CD14-positive monocyte (primary cell): ENCODE results near the gene PLET1. TPM values are rescaled to one million over a fixed set of nuclear protein-coding genes. Genes with fewer than 3 reads are reported as not detected.

ENCODE experiments used
- DNase-seq, 3 donors: peaks; one replicate each; pipeline ENCODE4 v3.0.0-alpha.2; 2011 to 2022
- H2AFZ ChIP-seq: 2 replicates; pipeline ENCODE4 v1.6.0; 2012; ENCODE audit warnings: mild to moderate bottlenecking, low read depth, low read length, inconsistent platforms; ENCODE audit not compliant: insufficient read depth, poor library complexity, severe bottlenecking
- H3K27ac ChIP-seq, 2 donors: 1 replicate in 1 of 2; 2 replicates in 1 of 2; pipeline ENCODE4 v1.5.1; 2012 to 2013; ENCODE audit warnings: low read length in 2 of 2, control low read depth in 1 of 2, inconsistent platforms in 1 of 2, low read depth in 1 of 2, mild to moderate bottlenecking in 1 of 2
- H3K27me3 ChIP-seq, 2 donors: one replicate each; pipeline versions ENCODE4 v1.6.0 to v1.6.1; 2011 to 2013; ENCODE audit warnings: low read length in 2 of 2; ENCODE audit not compliant: control insufficient read depth in 2 of 2, insufficient read depth in 2 of 2
- H3K36me3 ChIP-seq, 2 donors: replicated peaks in 1 of 2; 1 replicate in 1 of 2; 2 replicates in 1 of 2; pipeline versions ENCODE4 v1.5.1 to v1.6.1; 2012 to 2013; ENCODE audit warnings: low read length in 2 of 2, control low read depth in 1 of 2, inconsistent platforms in 1 of 2, mild to moderate bottlenecking in 1 of 2; ENCODE audit not compliant: insufficient read depth in 2 of 2, control insufficient read depth in 1 of 2
- H3K4me1 ChIP-seq, 2 donors: 1 replicate in 1 of 2; 2 replicates in 1 of 2; pipeline versions ENCODE4 v1.5.1 to v1.6.1; 2012 to 2013; ENCODE audit warnings: low read length in 2 of 2, control low read depth in 1 of 2, inconsistent platforms in 1 of 2, mild to moderate bottlenecking in 1 of 2, moderate library complexity in 1 of 2; ENCODE audit not compliant: insufficient read depth in 2 of 2, control insufficient read depth in 1 of 2
- H3K4me2 ChIP-seq: replicated peaks from 2 replicates; pipeline ENCODE3; 2012; ENCODE audit warnings: low read length, moderate library complexity, mild to moderate bottlenecking; ENCODE audit not compliant: poor library complexity, severe bottlenecking; ENCODE audit errors: extremely low read depth
- H3K4me3 ChIP-seq, 3 experiments: fragments of 200-600 bp in 1 of 3; sonication (generic) in 1 of 3; replicated peaks in 1 of 3; 1 replicate in 2 of 3; 2 replicates in 1 of 3; pipeline ENCODE4 v1.5.1; 2011 to 2013; ENCODE audit warnings: low read length in 3 of 3, mild to moderate bottlenecking in 3 of 3, control low read depth in 2 of 3, low read depth in 2 of 3, inconsistent platforms in 1 of 3, moderate library complexity in 1 of 3
- H3K79me2 ChIP-seq: 2 replicates; pipeline ENCODE4 v1.6.0; 2012; ENCODE audit warnings: mild to moderate bottlenecking, control low read depth, inconsistent platforms, low read length, moderate library complexity; ENCODE audit not compliant: insufficient read depth
- H3K9ac ChIP-seq: 2 replicates; pipeline ENCODE4 v1.6.0; 2017; ENCODE audit warnings: low read length, mild to moderate bottlenecking; ENCODE audit not compliant: insufficient read depth, poor library complexity, severe bottlenecking
- H3K9me3 ChIP-seq, 2 donors: replicated peaks in 1 of 2; 1 replicate in 1 of 2; 2 replicates in 1 of 2; pipeline versions ENCODE4 v1.5.1 to v1.6.1; 2012 to 2013; ENCODE audit warnings: low read length in 2 of 2, control low read depth in 1 of 2; ENCODE audit not compliant: control insufficient read depth in 1 of 2, insufficient read depth in 1 of 2
- H4K20me1 ChIP-seq: 2 replicates; pipeline ENCODE4 v1.6.0; 2012; ENCODE audit warnings: mild to moderate bottlenecking, low read length, control low read depth, moderate library complexity; ENCODE audit not compliant: insufficient read depth
- H3K27ac Mint-ChIP-seq, 7 donors: one replicate each; pipeline ENCODE4 v1.8.0; 2020; ENCODE audit warnings: mild to moderate bottlenecking in 7 of 7, mixed read lengths in 7 of 7, moderate library complexity in 6 of 7, inconsistent platforms in 2 of 7
- H3K27me3 Mint-ChIP-seq, 3 donors: one replicate each; pipeline ENCODE4 v1.8.0; 2021 to 2022; ENCODE audit warnings: low read depth in 3 of 3, mild to moderate bottlenecking in 3 of 3, mixed read lengths in 3 of 3, moderate library complexity in 3 of 3, inconsistent platforms in 1 of 3
- H3K36me3 Mint-ChIP-seq, 2 donors: one replicate each; pipeline ENCODE4 v1.8.0; 2020; ENCODE audit warnings: mixed read lengths in 2 of 2, inconsistent platforms in 1 of 2, mild to moderate bottlenecking in 1 of 2
- H3K4me1 Mint-ChIP-seq: one replicate; pipeline ENCODE4 v1.8.0; 2020; ENCODE audit warnings: mild to moderate bottlenecking, mixed read lengths
- H3K4me3 Mint-ChIP-seq, 2 donors: one replicate each; pipeline ENCODE4 v1.8.0; 2020; ENCODE audit warnings: mild to moderate bottlenecking in 2 of 2, mixed read lengths in 2 of 2, moderate library complexity in 1 of 2
- H3K9me3 Mint-ChIP-seq, 7 donors: one replicate each; pipeline ENCODE4 v1.8.0; 2020 to 2022; ENCODE audit warnings: mixed read lengths in 7 of 7, mild to moderate bottlenecking in 6 of 7, moderate library complexity in 6 of 7, inconsistent platforms in 2 of 7
- WGBS: methylation state at CpG from one replicate; pipeline ENCODE4 v1.1.5; 2013; ENCODE audit warnings: missing lambda C conversion rate; ENCODE audit not compliant: insufficient coverage; 5-methylcytosine and 5-hydroxymethylcytosine counted together
- intact Hi-C, 2 donors: fragments of 100-400 bp; cut with micrococcal nuclease; formaldehyde crosslinking; loops; one replicate each; pipeline versions ENCODE4 v1.15.0 to v1.15.1; 2023
- polyA plus RNA-seq, 3 donors: library from polyadenylated mRNA; depleted of rRNA in 1 of 3; unstranded in 2 of 3; stranded (reverse) in 1 of 3; fragments of 300-500 nt in 2 of 3; fragments of >200 nt in 1 of 3; fragmentation: Illumina TruSeq in 2 of 3; gene quantifications; 1 replicate in 2 of 3; 2 replicates in 1 of 3; pipeline ENCODE4 v1.2.3, GENCODE V29; 2012 to 2021
- TF ChIP-seq, protein P1 (sequence below): fragments of 200-600 bp; IDR thresholded peaks from one replicate; pipeline ENCODE4 v1.8.0; 2022; ENCODE audit warnings: antibody characterized with exemption, mild to moderate bottlenecking

The PLET1 gene
- polyA plus RNA-seq, 3 donors, result not detected

DNA sequence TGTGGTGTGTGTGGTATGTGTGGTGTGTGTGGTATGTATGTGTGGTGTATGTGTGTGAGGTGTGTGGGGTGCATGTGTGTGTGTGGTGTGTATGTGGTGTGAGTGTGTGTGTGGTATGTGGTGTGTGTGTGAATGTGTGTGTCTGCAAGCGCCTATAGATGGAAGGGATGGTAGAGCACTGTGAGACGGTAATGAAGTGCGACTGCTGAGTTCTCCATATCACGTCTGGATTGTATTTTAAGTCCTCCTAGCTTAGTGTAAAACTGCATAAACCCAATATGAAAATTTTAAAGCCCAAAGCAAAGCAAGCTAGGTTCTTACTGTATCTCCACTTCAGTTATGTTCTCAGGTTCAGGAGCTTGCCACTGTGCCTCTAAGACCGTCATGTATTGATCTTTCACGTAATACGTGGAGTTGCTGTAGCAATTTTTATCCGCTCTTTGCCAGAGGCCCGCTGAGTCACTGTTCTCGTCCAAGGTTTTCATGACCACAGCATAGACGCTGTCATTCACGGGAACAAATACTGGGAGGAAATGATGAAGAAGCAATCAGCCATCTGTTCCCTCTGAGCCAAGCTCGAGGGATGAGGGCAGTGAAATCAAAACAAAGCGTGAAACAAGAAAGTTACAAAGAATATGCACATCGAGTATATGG is 5.5 kb downstream of the PLET1 start:
- H3K27ac Mint-ChIP-seq, result no peak overlapping the region
- H3K27me3 Mint-ChIP-seq, result no peaks in the 10 kb centered on the region
- Histone ChIP-seq H3K4me1 (no peaks in the 10 kb centered on the region), H3K4me2 (no peak overlapping the region), H3K27ac (no peak overlapping the region), H3K4me3 (no peak overlapping the region), H3K36me3 (no peaks in the 10 kb centered on the region), H3K9ac (no peak overlapping the region), H3K27me3 (no peaks in the 10 kb centered on the region), H3K79me2 (no peaks in the 10 kb centered on the region), H2AFZ (no peak overlapping the region), H3K9me3 (no peaks in the 10 kb centered on the region), H4K20me1 (no peaks in the 10 kb centered on the region)
- peak in 1 of 3 donors; percentile 5 for DNase-seq
- no peaks in the 10 kb centered on the region for H3K4me1 Mint-ChIP-seq
- intact Hi-C loops, result no loop called here
- WGBS, result 7% methylated on average over 13 of the region's 15 CpGs
- TF ChIP-seq, protein P1, sequence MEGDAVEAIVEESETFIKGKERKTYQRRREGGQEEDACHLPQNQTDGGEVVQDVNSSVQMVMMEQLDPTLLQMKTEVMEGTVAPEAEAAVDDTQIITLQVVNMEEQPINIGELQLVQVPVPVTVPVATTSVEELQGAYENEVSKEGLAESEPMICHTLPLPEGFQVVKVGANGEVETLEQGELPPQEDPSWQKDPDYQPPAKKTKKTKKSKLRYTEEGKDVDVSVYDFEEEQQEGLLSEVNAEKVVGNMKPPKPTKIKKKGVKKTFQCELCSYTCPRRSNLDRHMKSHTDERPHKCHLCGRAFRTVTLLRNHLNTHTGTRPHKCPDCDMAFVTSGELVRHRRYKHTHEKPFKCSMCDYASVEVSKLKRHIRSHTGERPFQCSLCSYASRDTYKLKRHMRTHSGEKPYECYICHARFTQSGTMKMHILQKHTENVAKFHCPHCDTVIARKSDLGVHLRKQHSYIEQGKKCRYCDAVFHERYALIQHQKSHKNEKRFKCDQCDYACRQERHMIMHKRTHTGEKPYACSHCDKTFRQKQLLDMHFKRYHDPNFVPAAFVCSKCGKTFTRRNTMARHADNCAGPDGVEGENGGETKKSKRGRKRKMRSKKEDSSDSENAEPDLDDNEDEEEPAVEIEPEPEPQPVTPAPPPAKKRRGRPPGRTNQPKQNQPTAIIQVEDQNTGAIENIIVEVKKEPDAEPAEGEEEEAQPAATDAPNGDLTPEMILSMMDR, result no peak
- no peak overlapping the region for H3K4me3 Mint-ChIP-seq
- no peaks in the 10 kb centered on the region for H3K36me3 Mint-ChIP-seq
- H3K9me3 Mint-ChIP-seq, result no peaks in the 10 kb centered on the region

DNA sequence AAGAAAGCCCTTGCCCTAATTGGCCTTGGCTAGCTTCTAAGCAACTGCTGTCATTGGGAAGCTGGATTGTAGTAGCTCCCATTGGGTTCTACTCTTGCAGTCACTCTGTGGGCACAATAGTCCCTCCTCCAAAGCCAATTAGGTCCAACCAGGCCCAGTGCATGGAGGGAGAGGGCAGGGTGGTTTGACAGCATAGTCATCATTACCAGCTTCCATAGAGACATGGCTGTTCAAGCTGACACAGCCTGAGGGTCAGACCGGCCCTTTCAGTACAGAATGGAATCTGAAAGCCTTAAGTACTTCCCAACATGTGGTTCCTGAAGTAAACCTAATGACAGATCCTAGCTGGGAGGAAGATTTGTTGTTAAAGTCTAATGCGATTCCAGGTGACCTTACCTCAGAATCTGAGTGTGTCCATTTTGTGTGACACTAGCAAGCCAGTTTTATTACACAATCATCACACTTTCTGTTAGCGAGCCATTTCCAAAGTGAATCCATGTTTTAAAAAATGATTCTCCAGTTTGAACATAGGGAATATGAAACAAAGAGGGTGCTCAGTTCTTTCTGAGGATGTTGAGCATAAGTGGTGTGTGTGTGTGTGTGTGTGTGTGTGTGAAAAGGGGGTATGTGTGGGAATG is 6.9 kb downstream of the PLET1 start:
- H3K27ac ChIP-seq, result no peak overlapping the region
- no peak overlapping the region for H3K9ac ChIP-seq
- H3K27ac Mint-ChIP-seq, result no peak overlapping the region
- H3K79me2 ChIP-seq, result no peaks in the 10 kb centered on the region
- no peak overlapping the region for H3K4me3 ChIP-seq
- no peak for DNase-seq
- no peaks in the 10 kb centered on the region for H3K36me3 Mint-ChIP-seq
- H4K20me1 ChIP-seq, result no peaks in the 10 kb centered on the region
- H3K36me3 ChIP-seq, result no peaks in the 10 kb centered on the region
- H3K27me3 ChIP-seq, result no peaks in the 10 kb centered on the region
- no peaks in the 10 kb centered on the region for H3K4me1 Mint-ChIP-seq
- no peaks in the 10 kb centered on the region for H3K4me1 ChIP-seq
- intact Hi-C loops, result no loop called here
- H3K27me3 Mint-ChIP-seq, result peaks cover 0 to 2% (median 0%) of the 10 kb centered on the region in 3 donors
- H2AFZ ChIP-seq, result no peak overlapping the region
- no peak overlapping the region for H3K4me2 ChIP-seq
- H3K9me3 Mint-ChIP-seq, result no peaks in the 10 kb centered on the region
- TF ChIP-seq, protein P1, result no peak
- no peaks in the 10 kb centered on the region for H3K9me3 ChIP-seq
- H3K4me3 Mint-ChIP-seq, result no peak overlapping the region
- WGBS, result 100% methylated on average over 1 of the region's 3 CpGs
